ENCODE data around the gene CAPNS1.
A peak's percentile ranks its signal among the peaks of the same experiment; 100 is the strongest.
"Not testable (repeated sequence)": the region's sequence is repeated elsewhere in the genome, so short reads cannot be mapped to it uniquely, and the experiment has no call there.

The CAPNS1 gene

DNA sequence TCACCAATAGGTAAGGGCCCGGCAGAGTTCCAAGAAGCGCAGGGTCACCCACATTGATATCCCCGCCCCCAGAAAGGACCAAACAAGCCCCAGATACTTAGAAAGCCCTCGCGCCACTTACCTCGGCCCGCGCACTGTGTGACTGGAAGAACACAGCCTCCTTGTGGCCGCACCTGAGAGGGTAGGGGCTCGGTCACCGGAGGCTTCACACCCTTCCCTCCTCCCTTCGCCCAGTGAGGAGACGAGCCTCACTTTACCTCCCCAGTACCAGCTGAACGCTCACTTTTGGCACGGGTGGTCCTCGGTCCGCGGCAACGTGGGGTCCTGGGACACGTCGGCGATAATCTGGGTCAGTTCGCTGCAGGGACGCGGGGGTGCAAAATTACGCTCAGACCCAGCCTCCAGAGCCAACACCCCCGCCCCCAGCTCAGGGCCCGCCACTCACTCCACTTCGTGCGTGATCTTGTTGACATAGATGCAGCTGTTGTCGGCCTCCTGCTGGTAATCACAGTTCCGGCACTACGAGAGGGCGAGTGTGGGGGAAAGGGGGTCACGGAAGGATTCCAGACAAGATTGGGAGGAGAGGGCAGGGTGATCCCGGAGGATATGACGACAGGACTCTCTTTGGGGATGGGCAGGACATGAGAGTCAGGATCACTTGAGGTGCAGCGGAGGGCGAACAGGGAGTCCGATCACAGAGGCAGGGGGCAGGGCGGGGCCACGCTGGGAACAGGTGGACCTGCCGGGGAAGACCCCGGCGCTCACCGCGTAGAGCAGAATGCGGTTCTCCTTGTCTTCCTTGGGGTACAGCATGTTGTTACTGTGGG lies 25.8 kb upstream of the CAPNS1 start:
- no peak for FAIRE-seq

DNA sequence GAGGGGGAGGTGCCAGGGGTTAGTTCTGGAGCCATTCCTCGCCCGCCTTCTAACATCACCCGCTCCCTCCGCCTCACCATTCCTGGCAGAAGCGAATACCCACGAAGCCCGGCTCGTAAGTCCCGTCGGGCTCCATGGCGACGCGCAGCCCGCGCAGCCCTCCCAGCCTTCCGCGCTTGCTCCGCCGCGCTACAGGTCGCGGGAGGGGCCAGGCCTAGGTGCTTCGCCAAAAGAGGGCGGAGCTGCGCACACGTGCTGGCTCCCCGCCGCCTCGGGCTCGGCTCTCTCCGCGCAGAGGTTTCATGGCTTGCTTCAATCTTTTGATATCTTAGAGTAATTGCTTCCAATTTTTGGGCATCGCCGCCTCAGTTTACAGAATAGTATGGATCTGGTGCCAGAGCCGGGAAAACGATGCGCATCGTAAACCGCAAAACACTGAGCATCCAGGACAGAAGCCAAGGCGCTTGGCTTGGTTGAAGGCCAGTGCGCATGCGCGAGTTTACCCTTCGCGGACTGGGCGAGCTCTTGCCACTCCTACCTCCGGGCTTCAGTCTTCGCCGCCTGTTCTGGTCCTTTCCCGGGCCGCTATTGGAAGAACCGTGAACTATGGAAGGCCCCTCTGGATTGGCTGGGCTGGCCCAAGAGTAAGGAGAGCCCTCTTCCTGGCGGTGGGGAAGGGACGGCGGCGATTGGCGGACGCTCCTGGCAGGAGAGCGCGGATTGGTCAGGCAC lies 25.0 kb upstream of the CAPNS1 start, which contains the start of gene POLR2I:
Gene POLR2I (minus strand): TSS at position 155 of the 732 bp plus-strand sequence. CDS start 19 bp downstream, at position 136.
- DNase-seq (ENCODE audit: low spot score): peak; percentile 99
- FAIRE-seq: peak; percentile 87

More for the DNA sequence above, 25.8 kb upstream of the CAPNS1 start:
- DNase-seq (ENCODE audit: low spot score): no peak

DNA sequence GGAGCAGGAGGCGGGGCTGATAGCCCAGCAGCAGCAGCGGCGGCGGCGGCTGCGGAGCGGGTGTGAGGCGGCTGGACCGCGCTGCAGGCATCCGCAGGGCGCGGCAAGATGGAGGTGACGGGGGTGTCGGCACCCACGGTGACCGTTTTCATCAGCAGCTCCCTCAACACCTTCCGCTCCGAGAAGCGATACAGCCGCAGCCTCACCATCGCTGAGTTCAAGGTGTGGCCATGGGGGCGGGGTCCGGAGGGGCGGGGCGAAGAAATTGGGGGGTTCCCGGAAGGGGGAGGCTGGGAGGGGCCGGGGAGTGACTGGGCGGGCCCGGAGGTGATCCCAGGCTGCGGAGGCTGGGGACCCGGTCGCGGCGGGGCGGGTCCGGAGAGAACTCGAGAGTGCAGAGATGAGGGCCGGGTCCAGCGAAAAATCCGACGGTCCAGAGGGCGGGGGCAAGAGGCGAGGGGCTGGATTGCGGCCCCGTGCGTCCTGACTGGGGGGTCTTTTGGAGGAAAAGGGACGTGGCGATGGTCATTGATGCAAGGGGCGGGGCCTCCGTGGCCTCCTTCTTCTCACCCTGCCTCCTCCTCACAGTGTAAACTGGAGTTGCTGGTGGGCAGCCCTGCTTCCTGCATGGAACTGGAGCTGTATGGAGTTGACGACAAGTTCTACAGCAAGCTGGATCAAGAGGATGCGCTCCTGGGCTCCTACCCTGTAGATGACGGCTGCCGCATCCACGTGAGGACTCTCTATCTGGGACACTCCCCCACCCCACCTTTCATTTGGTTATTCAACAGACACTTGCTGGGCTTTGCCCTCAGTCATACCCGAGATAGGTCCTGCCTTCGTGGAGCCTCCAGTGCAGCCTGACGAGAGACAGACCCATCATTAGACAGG lies 24.2 kb upstream of the CAPNS1 start, which contains the start of gene TBCB:
Gene TBCB (plus strand): TSS at position 16 of the 891 bp plus-strand sequence. CDS start 93 bp downstream, at position 109.
- no peak for DNase-seq (ENCODE audit: low spot score)

GRCh38 chr19:36116344-36116637 lies 23.6 kb upstream of the CAPNS1 start:
- FAIRE-seq (no peak), DNase-seq (ENCODE audit: low spot score) (no peak)

More for the DNA sequence above, 24.2 kb upstream of the CAPNS1 start, which contains the start of gene TBCB:
- no peak for FAIRE-seq

GRCh38 chr19:36120092-36120983 lies 19.5 kb upstream of the CAPNS1 start:
- FAIRE-seq: no peak

DNA sequence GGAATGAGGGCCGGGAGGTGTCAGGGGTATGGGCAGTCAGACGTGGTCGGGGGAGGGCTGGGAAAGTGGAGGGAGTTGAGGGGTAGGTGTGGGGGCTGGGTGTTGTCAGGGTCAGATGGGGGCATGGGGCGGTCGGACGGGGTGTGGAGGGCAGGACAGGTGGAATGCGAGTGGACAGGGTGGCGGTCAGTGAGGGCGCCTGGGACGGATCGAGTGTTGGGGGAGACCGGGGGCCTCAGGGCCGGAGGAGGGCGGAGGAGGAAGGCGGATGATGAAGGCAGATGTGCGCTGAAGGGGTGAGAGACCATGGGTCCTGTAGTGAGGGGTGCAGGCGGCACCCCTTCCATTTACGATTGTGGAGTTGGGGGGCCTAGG lies 18.9 kb upstream of the CAPNS1 start:
- DNase-seq (ENCODE audit: low spot score) (no peak), FAIRE-seq (no peak)

More at GRCh38 chr19:36120092-36120983, 19.5 kb upstream of the CAPNS1 start:
- no peak for DNase-seq (ENCODE audit: low spot score)

- no peak for DNase-seq (ENCODE audit: low spot score)
- FAIRE-seq: no peak
Observed at GRCh38 chr19:36121486-36122124, 18.3 kb upstream of the CAPNS1 start.

DNA sequence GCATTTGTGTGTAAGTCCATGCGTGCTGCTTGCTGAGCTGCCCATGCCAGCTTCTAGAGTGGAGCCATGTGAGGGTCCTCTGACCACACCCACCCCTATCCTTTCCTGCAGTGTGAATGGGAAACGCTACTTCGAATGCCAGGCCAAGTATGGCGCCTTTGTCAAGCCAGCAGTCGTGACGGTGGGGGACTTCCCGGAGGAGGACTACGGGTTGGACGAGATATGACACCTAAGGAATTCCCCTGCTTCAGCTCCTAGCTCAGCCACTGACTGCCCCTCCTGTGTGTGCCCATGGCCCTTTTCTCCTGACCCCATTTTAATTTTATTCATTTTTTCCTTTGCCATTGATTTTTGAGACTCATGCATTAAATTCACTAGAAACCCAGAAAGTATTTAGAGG lies 14.3 kb upstream of the CAPNS1 start:
- no peak for FAIRE-seq

GRCh38 chr19:36128392-36128736 lies 11.5 kb upstream of the CAPNS1 start:
- DNase-seq (ENCODE audit: low spot score) (no peak), FAIRE-seq (no peak)

More for the DNA sequence above, 14.3 kb upstream of the CAPNS1 start:
- DNase-seq (ENCODE audit: low spot score): no peak

- not testable (repeated sequence) for DNase-seq (ENCODE audit: low spot score); FAIRE-seq
Observed at GRCh38 chr19:36131221-36131620, 8.6 kb upstream of the CAPNS1 start.

- not testable (repeated sequence) for DNase-seq (ENCODE audit: low spot score); FAIRE-seq
Observed at GRCh38 chr19:36134867-36135266, 5.0 kb upstream of the CAPNS1 start.

DNA sequence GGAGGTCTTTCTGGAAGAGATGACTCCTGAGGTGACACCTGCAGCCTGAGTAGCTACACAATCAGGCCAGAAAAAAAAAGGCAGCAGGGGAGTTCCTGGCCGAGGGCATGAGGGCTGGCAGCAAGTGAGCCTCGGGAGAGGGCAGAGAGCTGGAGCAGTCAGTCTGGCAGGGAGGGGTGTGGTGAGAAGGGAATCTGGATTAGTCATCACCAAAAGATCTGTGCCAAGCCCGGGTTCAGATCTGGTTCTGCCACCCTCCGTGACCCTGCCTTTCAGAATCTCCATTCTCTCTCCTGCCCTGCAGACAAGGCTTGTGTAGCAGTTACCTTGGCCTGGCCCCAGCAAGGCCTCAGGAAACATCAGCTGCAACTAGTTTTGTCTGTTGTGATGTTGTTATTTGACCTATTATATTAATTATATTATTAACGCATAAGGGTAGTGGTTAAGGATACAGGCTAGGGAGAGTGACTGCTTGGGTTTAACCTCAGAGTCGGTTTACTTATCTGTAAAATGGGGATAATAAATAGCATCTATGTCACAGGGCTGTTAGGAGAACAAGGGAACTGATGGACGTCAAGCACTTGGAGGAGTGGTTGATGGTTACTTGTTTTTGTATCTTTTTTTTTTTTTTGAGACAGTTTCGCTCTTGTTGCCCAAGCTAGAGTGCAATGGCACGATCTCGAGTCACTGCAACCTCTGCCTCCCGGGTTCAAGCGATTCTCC lies 2.7 kb upstream of the CAPNS1 start:
- FAIRE-seq (peak; percentile 26), DNase-seq (ENCODE audit: low spot score) (peak; percentile 66)

DNA sequence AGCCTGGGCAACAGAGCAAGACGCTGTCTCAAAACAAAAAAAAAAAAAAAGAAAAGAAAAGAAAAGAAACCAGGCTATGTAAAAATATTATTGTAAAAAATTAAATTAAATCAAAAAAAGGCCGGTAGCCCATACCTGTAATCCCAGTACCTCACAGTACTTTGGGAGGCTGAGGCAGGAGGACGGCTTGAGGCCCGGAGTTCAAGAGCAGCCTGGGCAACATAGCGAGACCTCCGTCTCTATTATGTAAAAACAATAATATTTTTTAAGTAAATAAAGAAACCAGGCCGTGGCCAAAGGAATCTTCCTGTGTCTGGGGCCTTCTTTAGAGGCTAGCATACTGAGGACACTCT lies 770 bp upstream of the CAPNS1 start:
- DNase-seq (ENCODE audit: low spot score) (no peak), FAIRE-seq (no peak)

DNA sequence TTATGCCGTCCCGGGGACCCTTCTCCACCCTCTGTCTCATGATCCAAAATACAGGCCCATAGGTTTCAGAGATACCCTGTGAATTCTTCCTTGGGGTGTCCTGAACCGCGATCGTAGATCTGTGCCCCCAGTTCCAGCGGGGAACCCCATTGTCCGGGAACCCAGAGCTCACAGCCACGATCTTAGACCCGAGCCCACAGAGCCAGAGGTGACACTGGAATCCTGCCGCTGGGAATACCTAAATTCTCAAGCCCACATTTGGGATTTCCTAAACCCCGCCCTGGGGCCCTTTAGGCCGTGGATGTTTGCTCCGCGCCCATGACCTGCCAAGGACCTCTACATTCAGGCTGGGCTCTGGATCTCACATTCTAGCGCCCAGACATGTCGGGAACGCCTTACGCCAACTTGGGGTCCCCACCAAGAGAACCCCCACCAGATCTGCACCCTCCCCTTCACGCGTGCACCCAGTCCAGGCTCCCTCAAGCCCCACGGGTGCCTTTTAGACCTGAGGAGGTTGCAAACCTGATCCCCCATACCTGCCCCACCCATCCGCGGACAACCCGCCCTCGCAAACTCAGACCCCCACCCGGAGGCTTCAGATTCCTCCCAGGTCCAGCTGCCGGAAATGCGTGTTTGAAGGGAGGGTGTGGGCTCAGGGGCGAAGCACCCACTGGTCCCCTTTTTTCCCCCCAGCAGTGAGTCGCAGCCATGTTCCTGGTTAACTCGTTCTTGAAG lies 605 bp downstream of the CAPNS1 start:
- FAIRE-seq: no peak
- peak; percentile 7 for DNase-seq (ENCODE audit: low spot score)

DNA sequence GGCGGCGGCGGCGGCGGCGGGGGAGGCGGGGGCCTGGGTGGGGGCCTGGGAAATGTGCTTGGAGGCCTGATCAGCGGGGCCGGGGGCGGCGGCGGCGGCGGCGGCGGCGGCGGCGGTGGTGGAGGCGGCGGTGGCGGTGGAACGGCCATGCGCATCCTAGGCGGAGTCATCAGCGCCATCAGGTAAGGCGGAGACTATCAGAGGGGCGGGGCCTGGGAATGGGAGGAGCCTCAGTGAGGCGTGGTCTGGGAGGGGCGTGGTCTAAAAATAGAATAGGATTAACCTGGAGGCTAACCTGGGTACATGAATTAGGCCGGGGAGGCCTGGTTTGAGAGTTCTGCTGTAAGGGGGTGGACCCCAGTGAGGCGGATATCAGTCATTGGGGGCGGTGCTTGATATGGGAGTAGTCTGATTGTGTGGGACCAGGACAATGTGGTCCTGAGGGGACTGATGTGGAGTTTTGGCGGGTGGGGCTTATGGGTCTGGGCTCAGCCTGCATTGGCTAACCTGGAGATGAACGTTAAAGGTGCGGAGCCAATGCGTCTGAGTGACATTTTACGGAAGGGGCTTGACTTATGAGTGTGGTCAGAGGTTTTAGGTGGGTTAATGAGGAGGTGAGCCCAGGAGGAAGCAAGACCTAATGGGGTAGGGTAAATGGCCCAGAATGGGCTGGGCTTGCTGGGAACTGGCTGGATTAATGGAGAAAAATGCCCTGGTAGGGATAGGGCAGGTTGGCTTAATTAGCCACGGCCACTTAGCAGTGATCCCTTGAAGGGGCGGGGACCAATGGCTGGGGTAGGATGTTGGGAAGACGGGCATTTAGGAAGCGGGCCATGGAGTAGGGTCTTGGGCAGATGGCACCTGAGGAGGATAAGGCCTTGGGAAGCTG lies 1.4 kb downstream of the CAPNS1 start:
- peak; percentile 70 for DNase-seq (ENCODE audit: low spot score)
- no peak for FAIRE-seq

- no peak for DNase-seq (ENCODE audit: low spot score)
- FAIRE-seq: no peak
Observed at GRCh38 chr19:36142046-36142445, 2.2 kb downstream of the CAPNS1 start.

GRCh38 chr19:36142496-36142895 lies 2.6 kb downstream of the CAPNS1 start:
- no peak for FAIRE-seq
- no peak for DNase-seq (ENCODE audit: low spot score)

GRCh38 chr19:36144624-36145023 lies 4.8 kb downstream of the CAPNS1 start:
- FAIRE-seq (no peak), DNase-seq (ENCODE audit: low spot score) (no peak)

All from RCC 7860 (cell line).